Progenitor cell of endocrine pancreas (in vitro differentiated cells): ENCODE results near the gene NLRC3. TPM values are rescaled to one million over a fixed set of nuclear protein-coding genes. Genes with fewer than 3 reads are reported as not detected.

Experiments used
- DNase-seq: peaks from one replicate; pipeline ENCODE4 v3.0.0; 2021; ENCODE audit warnings: low spot score; ENCODE audit not compliant: unreplicated experiment
- H3K27ac Mint-ChIP-seq: 2 replicates; pipeline ENCODE4 v1.8.0; 2021; ENCODE audit warnings: mild to moderate bottlenecking, moderate library complexity, mixed read lengths
- H3K27me3 Mint-ChIP-seq: 2 replicates; pipeline ENCODE4 v1.8.0; 2021; ENCODE audit warnings: mixed read lengths
- H3K36me3 Mint-ChIP-seq: 2 replicates; pipeline ENCODE4 v1.8.0; 2022; ENCODE audit warnings: mixed read lengths; ENCODE audit not compliant: insufficient read depth
- H3K4me1 Mint-ChIP-seq: 2 replicates; pipeline ENCODE4 v1.8.0; 2021; ENCODE audit warnings: low read depth, mixed read lengths
- H3K4me3 Mint-ChIP-seq: 2 replicates; pipeline ENCODE4 v1.8.0; 2021; ENCODE audit warnings: low read depth, mild to moderate bottlenecking, moderate library complexity, mixed read lengths
- H3K9me3 Mint-ChIP-seq: 2 replicates; pipeline ENCODE4 v1.8.0; 2021; ENCODE audit warnings: low read depth, mixed read lengths
- CTCF ChIP-seq: fragments of 200-600 bp; sonication (generic); IDR thresholded peaks from one replicate; pipeline ENCODE4 v1.5.0; 2021; ENCODE audit warnings: antibody characterized with exemption, mild to moderate bottlenecking; ENCODE audit not compliant: unreplicated experiment
- total RNA-seq: library from RNA; stranded (reverse); gene quantifications from 2 replicates; pipeline ENCODE4 v1.2.1, GENCODE V29; 2021

The NLRC3 gene
- total RNA-seq, 1 donor from 2014 or later: 0.14 TPM

GRCh38 chr16:3546986-3547682, 30.1 kb downstream of the NLRC3 start:
- Mint-ChIP-seq H3K4me3 (no peak overlapping the region), H3K27me3 (no peaks in the 10 kb centered on the region), H3K27ac (no peak overlapping the region), H3K36me3 (no peaks in the 10 kb centered on the region), H3K4me1 (no peaks in the 10 kb centered on the region), H3K9me3 (peaks cover 12% of the 10 kb centered on the region)
- TF ChIP-seq CTCF: no peak
- DNase-seq: no peak

GRCh38 chr16:3542601-3543373, 34.4 kb downstream of the NLRC3 start:
- DNase-seq: no peak
- no peak for TF ChIP-seq CTCF
- no peaks in the 10 kb centered on the region for H3K4me1 Mint-ChIP-seq
- H3K9me3 Mint-ChIP-seq: no peaks in the 10 kb centered on the region
- H3K27me3 Mint-ChIP-seq: no peaks in the 10 kb centered on the region
- peaks cover 4% of the 10 kb centered on the region for H3K36me3 Mint-ChIP-seq
- no peak overlapping the region for H3K4me3 Mint-ChIP-seq
- no peak overlapping the region for H3K27ac Mint-ChIP-seq

GRCh38 chr16:3541527-3542155, 35.6 kb downstream of the NLRC3 start:
- DNase-seq: no peak
- Mint-ChIP-seq H3K4me3 (no peak overlapping the region), H3K27me3 (no peaks in the 10 kb centered on the region), H3K36me3 (peaks cover 6% of the 10 kb centered on the region), H3K4me1 (no peaks in the 10 kb centered on the region), H3K27ac (no peak overlapping the region), H3K9me3 (no peaks in the 10 kb centered on the region)
- TF ChIP-seq CTCF: no peak

GRCh38 chr16:3538222-3538621, 39.0 kb downstream of the NLRC3 start:
- Mint-ChIP-seq H3K27me3 (no peaks in the 10 kb centered on the region), H3K4me1 (no peaks in the 10 kb centered on the region), H3K27ac (no peak overlapping the region), H3K9me3 (no peaks in the 10 kb centered on the region), H3K4me3 (no peak overlapping the region), H3K36me3 (peaks cover 25% of the 10 kb centered on the region)
- no peak for DNase-seq
- no peak for TF ChIP-seq CTCF

GRCh38 chr16:3536851-3537250, 40.4 kb downstream of the NLRC3 start:
- TF ChIP-seq CTCF: no peak

More at GRCh38 chr16:3536851-3537250, 40.4 kb downstream of the NLRC3 start:
- no peak overlapping the region for H3K4me3 Mint-ChIP-seq
- H3K27ac Mint-ChIP-seq: no peak overlapping the region
- H3K9me3 Mint-ChIP-seq: no peaks in the 10 kb centered on the region
- H3K27me3 Mint-ChIP-seq: no peaks in the 10 kb centered on the region
- H3K36me3 Mint-ChIP-seq: peaks cover 31% of the 10 kb centered on the region
- DNase-seq: no peak
- no peaks in the 10 kb centered on the region for H3K4me1 Mint-ChIP-seq
